Breast epithelium (tissue), 4 donors: ENCODE results near the gene U2AF2. TPM values are rescaled to one million over a fixed set of nuclear protein-coding genes. Genes with fewer than 3 reads are reported as not detected.

Experiments used
- DNase-seq, 2 donors: peaks; one replicate each; pipeline ENCODE4 v3.0.0-alpha.2; 2019; ENCODE audit warnings: low spot score in 2 of 2
- H3K27ac ChIP-seq, 2 donors: fragments of 200-600 bp; sonication (generic) in 1 of 2; one replicate each; pipeline ENCODE4 v1.5.1; 2016 to 2019; ENCODE audit warnings: mild to moderate bottlenecking in 1 of 2
- H3K27me3 ChIP-seq, 2 donors: fragments of 200-600 bp; sonication (generic) in 1 of 2; one replicate each; pipeline versions ENCODE4 v1.5.1 to v1.6.0; 2017 to 2019; ENCODE audit warnings: control low read depth in 1 of 2, mild to moderate bottlenecking in 1 of 2
- H3K36me3 ChIP-seq: fragments of 200-600 bp; one replicate; pipeline ENCODE4 v1.5.1; 2019
- H3K4me1 ChIP-seq, 2 donors: fragments of 200-600 bp; sonication (generic); one replicate each; pipeline ENCODE4 v1.5.1; 2016 to 2019; ENCODE audit warnings: control low read depth in 1 of 2
- H3K4me3 ChIP-seq, 3 donors: fragments of 200-600 bp; sonication (generic); 1 replicate in 2 of 3; 2 replicates in 1 of 3; pipeline ENCODE4 v1.5.1; 2016 to 2019; ENCODE audit warnings: mild to moderate bottlenecking in 3 of 3, moderate library complexity in 2 of 3
- H3K9me3 ChIP-seq, 2 donors: fragments of 200-600 bp; sonication (generic) in 1 of 2; one replicate each; pipeline ENCODE4 v1.5.1; 2016 to 2019; ENCODE audit warnings: control low read depth in 1 of 2
- POLR2A ChIP-seq: fragments of 450-650 bp; IDR thresholded peaks from one replicate; pipeline ENCODE4 v1.6.1; 2016; ENCODE audit warnings: antibody characterized with exemption, mild to moderate bottlenecking, moderate library complexity
- POLR2AphosphoS5 ChIP-seq, 3 donors: sonication (generic); formaldehyde crosslinking; IDR thresholded peaks; one replicate each; pipeline ENCODE4 v1.6.1; 2017; ENCODE audit warnings: antibody characterized with exemption in 3 of 3
- intact Hi-C: fragments of 100-400 bp; cut with DNase I; formaldehyde crosslinking; loops from one replicate; pipeline ENCODE4 v1.15.1; 2023; ENCODE audit warnings: low total_unique reads
- total RNA-seq, 3 donors: library from RNA; depleted of rRNA; stranded (reverse); fragments of >200 nt; gene quantifications; one replicate each; pipeline ENCODE4 v1.1.0, GENCODE V29; 2016
- TF ChIP-seq, protein P1 (sequence below), 3 donors: fragments of 450-650 bp; IDR thresholded peaks; one replicate each; pipeline ENCODE4 v1.5.1; 2016 to 2017; ENCODE audit warnings: antibody characterized with exemption in 3 of 3, mild to moderate bottlenecking in 3 of 3, moderate library complexity in 3 of 3

The U2AF2 gene
- total RNA-seq, 3 donors from 2014 or later = 82.5 to 93.4 (median 85.3) TPM

- no peaks in the 10 kb centered on the region for H3K9me3 ChIP-seq
- H3K4me1 ChIP-seq = peaks cover 0 to 26% of the 10 kb centered on the region in 2 donors
- H3K27me3 ChIP-seq = no peaks in the 10 kb centered on the region
- H3K4me3 ChIP-seq = peak overlapping the region in 1 of 3 donors; percentile 2
- no peak for DNase-seq
- peaks cover 11% of the 10 kb centered on the region for H3K36me3 ChIP-seq
- TF ChIP-seq POLR2AphosphoS5 (IDR thresholded peaks at IDR 0.05) (no peak), POLR2A (no peak)
- TF ChIP-seq, protein P1, sequence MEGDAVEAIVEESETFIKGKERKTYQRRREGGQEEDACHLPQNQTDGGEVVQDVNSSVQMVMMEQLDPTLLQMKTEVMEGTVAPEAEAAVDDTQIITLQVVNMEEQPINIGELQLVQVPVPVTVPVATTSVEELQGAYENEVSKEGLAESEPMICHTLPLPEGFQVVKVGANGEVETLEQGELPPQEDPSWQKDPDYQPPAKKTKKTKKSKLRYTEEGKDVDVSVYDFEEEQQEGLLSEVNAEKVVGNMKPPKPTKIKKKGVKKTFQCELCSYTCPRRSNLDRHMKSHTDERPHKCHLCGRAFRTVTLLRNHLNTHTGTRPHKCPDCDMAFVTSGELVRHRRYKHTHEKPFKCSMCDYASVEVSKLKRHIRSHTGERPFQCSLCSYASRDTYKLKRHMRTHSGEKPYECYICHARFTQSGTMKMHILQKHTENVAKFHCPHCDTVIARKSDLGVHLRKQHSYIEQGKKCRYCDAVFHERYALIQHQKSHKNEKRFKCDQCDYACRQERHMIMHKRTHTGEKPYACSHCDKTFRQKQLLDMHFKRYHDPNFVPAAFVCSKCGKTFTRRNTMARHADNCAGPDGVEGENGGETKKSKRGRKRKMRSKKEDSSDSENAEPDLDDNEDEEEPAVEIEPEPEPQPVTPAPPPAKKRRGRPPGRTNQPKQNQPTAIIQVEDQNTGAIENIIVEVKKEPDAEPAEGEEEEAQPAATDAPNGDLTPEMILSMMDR (IDR thresholded peaks at IDR 0.05) = no peak
- intact Hi-C loops = no loop called here
- no peak overlapping the region for H3K27ac ChIP-seq
These were observed 22.2 kb downstream of the U2AF2 start for GRCh38 chr19:55676889-55677505.

- intact Hi-C loops = no loop called here
- Histone ChIP-seq H3K4me1 (peaks cover 0 to 26% of the 10 kb centered on the region in 2 donors), H3K9me3 (no peaks in the 10 kb centered on the region), H3K4me3 (no peak overlapping the region), H3K36me3 (peaks cover 11% of the 10 kb centered on the region), H3K27me3 (no peaks in the 10 kb centered on the region), H3K27ac (no peak overlapping the region)
- TF ChIP-seq, protein P1 (IDR thresholded peaks at IDR 0.05) = no peak
- no peak for TF ChIP-seq POLR2A
- no peak for TF ChIP-seq POLR2AphosphoS5 (IDR thresholded peaks at IDR 0.05)
- no peak for DNase-seq
These were observed 22.8 kb downstream of the U2AF2 start for GRCh38 chr19:55677572-55678028.

DNA sequence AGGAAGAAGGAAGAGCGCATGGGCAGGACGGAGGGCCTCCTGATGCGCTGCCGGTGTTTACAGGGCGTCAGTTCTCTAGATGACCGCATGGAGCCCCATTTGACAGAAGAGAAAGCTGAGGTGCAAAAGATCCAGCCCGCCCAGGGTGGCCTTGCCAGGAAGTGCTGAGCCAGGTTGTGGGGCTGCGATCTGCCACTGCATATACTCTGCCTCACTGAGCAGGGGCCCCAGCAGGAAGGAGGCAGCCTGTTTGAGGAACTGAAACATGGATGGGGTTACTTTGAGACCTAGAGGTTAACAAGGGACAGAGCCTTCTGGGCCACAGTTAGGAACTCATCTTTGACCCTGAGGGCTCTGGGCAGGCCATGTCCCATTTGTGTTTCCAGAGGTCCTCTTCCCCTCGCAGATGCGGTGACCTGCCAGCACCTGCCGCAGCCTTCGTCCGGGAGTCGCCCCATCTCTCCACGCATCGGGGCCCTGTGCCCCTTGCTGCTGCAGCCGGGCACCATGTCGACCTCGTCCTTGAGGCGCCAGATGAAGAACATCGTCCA lies 23.4 kb downstream of the U2AF2 start:
- intact Hi-C loops = no loop called here
- H3K4me1 ChIP-seq = peaks cover 0 to 26% of the 10 kb centered on the region in 2 donors
- no peaks in the 10 kb centered on the region for H3K27me3 ChIP-seq
- H3K27ac ChIP-seq = no peak overlapping the region
- TF ChIP-seq POLR2AphosphoS5 (IDR thresholded peaks at IDR 0.05) (no peak), POLR2A (no peak)
- TF ChIP-seq, protein P1 (IDR thresholded peaks at IDR 0.05) = no peak
- no peak overlapping the region for H3K4me3 ChIP-seq
- no peaks in the 10 kb centered on the region for H3K9me3 ChIP-seq
- peak in 1 of 2 donors; percentile 22 for DNase-seq
- peaks cover 11% of the 10 kb centered on the region for H3K36me3 ChIP-seq

DNA sequence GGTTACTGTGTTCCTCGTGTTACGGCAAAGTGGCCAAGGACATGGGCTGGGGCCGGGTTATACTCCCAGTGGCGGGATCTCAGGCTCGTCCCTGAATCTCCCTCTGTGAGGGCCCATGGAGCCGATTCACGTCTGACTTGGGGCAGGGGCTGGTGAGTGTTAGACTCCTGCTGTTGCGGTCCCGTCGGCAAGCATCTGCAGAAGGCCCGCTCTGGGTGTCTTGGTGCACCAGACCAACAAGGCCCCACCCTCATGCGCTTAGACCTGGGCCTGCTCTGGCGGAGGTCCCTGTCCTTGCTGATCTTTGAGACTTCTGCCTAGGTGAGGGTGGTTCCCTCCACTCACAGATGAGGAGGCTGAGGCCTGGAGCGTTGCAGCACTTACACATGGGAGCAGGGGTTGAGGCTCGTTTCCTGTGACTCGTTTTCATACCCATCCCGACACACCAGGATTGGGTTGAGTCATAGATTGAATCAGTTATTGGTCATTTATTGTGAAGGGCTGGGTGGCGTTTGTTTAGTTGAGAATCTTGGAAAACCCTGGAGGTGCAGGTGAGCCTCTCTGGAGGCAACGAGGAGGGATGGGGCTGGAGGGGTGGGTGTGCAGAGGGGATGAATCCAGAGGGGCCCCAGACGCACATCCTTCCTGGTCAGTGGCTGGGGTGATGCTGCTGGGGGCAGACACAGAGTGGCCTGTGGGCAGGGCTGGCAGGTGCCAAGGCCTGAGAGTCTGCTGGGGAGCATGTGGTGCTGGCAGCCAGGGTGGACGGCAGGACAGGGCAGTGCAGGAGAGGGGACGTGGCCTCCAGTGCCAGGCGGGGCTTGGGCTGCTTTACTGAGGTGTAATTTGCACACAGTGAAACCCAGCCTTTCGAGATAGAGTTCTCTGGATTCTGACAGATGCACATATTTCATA lies 24.8 kb downstream of the U2AF2 start:
- H3K4me3 ChIP-seq = no peak overlapping the region
- peaks cover 0 to 21% of the 10 kb centered on the region in 2 donors for H3K4me1 ChIP-seq
- H3K9me3 ChIP-seq = no peaks in the 10 kb centered on the region
- H3K36me3 ChIP-seq = peaks cover 11% of the 10 kb centered on the region
- no peak overlapping the region for H3K27ac ChIP-seq
- no peaks in the 10 kb centered on the region for H3K27me3 ChIP-seq
- intact Hi-C loops = no loop called here
- no peak for DNase-seq
- TF ChIP-seq, protein P1 (IDR thresholded peaks at IDR 0.05) = no peak
- TF ChIP-seq POLR2A (no peak), POLR2AphosphoS5 (IDR thresholded peaks at IDR 0.05) (no peak)
